Mucosa of descending colon (tissue), 3 donors: ENCODE data around the gene DENND1A. TPM values are rescaled to one million over a fixed set of nuclear protein-coding genes. Genes with fewer than 3 reads are reported as not detected.

ENCODE experiments used
- ATAC-seq: fragments of 200-7000 bp; cut with Tn5 transposase; one replicate; pipeline ENCODE4 v1.9.1; 2020; ENCODE audit warnings: mild to moderate bottlenecking, moderate library complexity
- DNase-seq, 3 donors: peaks; one replicate each; pipeline ENCODE4 v3.0.0-alpha.2; 2020
- H3K36me3 ChIP-seq: fragments of 200-600 bp; one replicate; pipeline ENCODE4 v1.8.0; 2021; ENCODE audit warnings: low read depth, mild to moderate bottlenecking
- H3K4me1 ChIP-seq: fragments of 200-600 bp; one replicate; pipeline ENCODE4 v1.8.0; 2021; ENCODE audit warnings: low read depth, mild to moderate bottlenecking
- H3K4me3 ChIP-seq: fragments of 200-600 bp; one replicate; pipeline ENCODE4 v1.8.0; 2021; ENCODE audit warnings: mild to moderate bottlenecking
- H3K9me3 ChIP-seq: fragments of 200-600 bp; one replicate; pipeline ENCODE4 v1.8.0; 2021; ENCODE audit warnings: mild to moderate bottlenecking
- CTCF ChIP-seq: fragments of 200-600 bp; IDR thresholded peaks from one replicate; pipeline ENCODE4 v1.8.0; 2022; ENCODE audit warnings: antibody characterized with exemption, mild to moderate bottlenecking
- intact Hi-C, 2 donors: fragments of 100-400 bp; cut with DNase I in 1 of 2; cut with micrococcal nuclease in 1 of 2; formaldehyde crosslinking; loops; one replicate each; pipeline versions ENCODE4 v1.11.0 to v1.11.1; 2022; cut with DNase I, micrococcal nuclease
- total RNA-seq, 3 donors: library from RNA; stranded (reverse); fragmentation: NEBNext Ultra II Directional in 2 of 3; extraction: Animal tissue kit (Norgen Biotek cat#: 25700) in 2 of 3; gene quantifications; one replicate each; pipeline versions ENCODE4 v1.2.1 to v1.2.4, GENCODE V29; 2021 to 2023
- donor health status: DM: no; HTN: no; CAD: no; lungs with moderate emphysema.
- donor health status: DM: no; HTN: no; CAD: no.
- donor health status: DM: no; HTN: yes; CAD: no.

The DENND1A gene
- total RNA-seq, 3 donors from 2014 or later = 32.8 to 50.0 (median 35.1) TPM

GRCh38 chr9:123380852-123381705 lies 548.8 kb downstream of the DENND1A start:
- DNase-seq (peak in 1 of 3 donors; percentile 23), ATAC-seq (no peak)
- peaks cover 19% of the 10 kb centered on the region for H3K4me1 ChIP-seq
- no peak for TF ChIP-seq CTCF
- no peaks in the 10 kb centered on the region for H3K36me3 ChIP-seq
- intact Hi-C loops = no loop called here
- no peak overlapping the region for H3K4me3 ChIP-seq
- no peaks in the 10 kb centered on the region for H3K9me3 ChIP-seq

GRCh38 chr9:123378956-123379660 lies 550.8 kb downstream of the DENND1A start:
- TF ChIP-seq CTCF = no peak
- Histone ChIP-seq H3K9me3 (no peaks in the 10 kb centered on the region), H3K4me3 (no peak overlapping the region), H3K36me3 (no peaks in the 10 kb centered on the region), H3K4me1 (peaks cover 39% of the 10 kb centered on the region)
- DNase-seq (no peak), ATAC-seq (no peak)
- intact Hi-C loops = no loop called here

- DNase-seq (peak; percentile 44 to 50 (median 46)), ATAC-seq (no peak)
- H3K36me3 ChIP-seq = no peaks in the 10 kb centered on the region
- H3K4me1 ChIP-seq = peaks cover 39% of the 10 kb centered on the region
- TF ChIP-seq CTCF = no peak
- intact Hi-C loops = no loop called here
- no peaks in the 10 kb centered on the region for H3K9me3 ChIP-seq
- no peak overlapping the region for H3K4me3 ChIP-seq
Measured at GRCh38 chr9:123378025-123378424, 551.9 kb downstream of the DENND1A start.

- Histone ChIP-seq H3K4me1 (peaks cover 39% of the 10 kb centered on the region), H3K4me3 (no peak overlapping the region), H3K9me3 (no peaks in the 10 kb centered on the region), H3K36me3 (no peaks in the 10 kb centered on the region)
- ATAC-seq (peak; percentile 84), DNase-seq (peak; percentile 84 to 90 (median 85))
- intact Hi-C loops = no loop called here
- TF ChIP-seq CTCF = no peak
Measured at GRCh38 chr9:123377211-123377971, 552.5 kb downstream of the DENND1A start.

GRCh38 chr9:123376218-123377071 lies 553.5 kb downstream of the DENND1A start:
- Histone ChIP-seq H3K4me1 (peaks cover 39% of the 10 kb centered on the region), H3K4me3 (no peak overlapping the region), H3K36me3 (no peaks in the 10 kb centered on the region), H3K9me3 (no peaks in the 10 kb centered on the region)
- DNase-seq (peak in 2 of 3 donors; percentile 40 to 58), ATAC-seq (peak; percentile 36)
- no peak for TF ChIP-seq CTCF
- intact Hi-C loops = no loop called here
